ENCODE results near the gene NFKB1. TPM values are rescaled to one million over a fixed set of nuclear protein-coding genes. Genes with fewer than 3 reads are reported as not detected.

Gene NFKB1
- total and polyA plus RNA-seq, 10 of the 15 experiments (the other 5 are each of a cell fraction or from before 2014, with no cell fraction given), result 8.7 to 110 (median 57.3) TPM

GRCh38 chr4:102575369-102576129 lies 74.4 kb downstream of the NFKB1 start:
- in situ Hi-C loops (cut with MboI), result no loop called here

GRCh38 chr4:102578270-102578669 lies 77.1 kb downstream of the NFKB1 start:
- DNase-seq (ENCODE audit: low read depth, low spot score) (no peak), ATAC-seq (no peak), FAIRE-seq (no peak)
- BruUV-seq (replicated peaks), result no TSS peak
- CTCF ChIA-PET, result interaction anchor here (0.7 to 2.5 kb wide), 11 partner anchors 10 to 130 kb away, joined by 3 to 12 read pairs (median 4); partner anchors contain the start of gene NFKB1
- peaks cover 5% of the 10 kb centered on the region for H3K4me1 ChIP-seq (ENCODE audit: control insufficient read depth, insufficient read depth, low read length)
- peaks cover 8% of the 10 kb centered on the region for H3K79me2 ChIP-seq (ENCODE audit: control insufficient read depth, insufficient read depth, low read length)
- intact Hi-C loops (cut with micrococcal nuclease; ENCODE audit: unreplicated experiment), result loop anchor here (10.0 kb wide), 1 partner anchor 253 kb away; no protein-coding TSS in a partner anchor
- H3K9ac ChIP-seq (ENCODE audit: control insufficient read depth, insufficient read depth, low read length), result no peak overlapping the region
- no peak overlapping the region for H3K4me2 ChIP-seq (ENCODE audit: control insufficient read depth, insufficient read depth)
- H4K20me1 ChIP-seq (ENCODE audit: control insufficient read depth, insufficient read depth), result no peaks in the 10 kb centered on the region
- RAD21 ChIA-PET (ENCODE audit: unreplicated experiment), result interaction anchor here (0.7 to 2.2 kb wide), 5 partner anchors 10 to 35 kb away, joined by 3 to 7 read pairs (median 4); no protein-coding TSS in a partner anchor
- no peak overlapping the region for H3K4me3 ChIP-seq
- no peaks in the 10 kb centered on the region for H3K27me3 ChIP-seq (replicated peaks in 1 of 2; ENCODE audit: control insufficient read depth in 2 of 2, insufficient read depth in 2 of 2, low read length in 1 of 2)
- H2AFZ ChIP-seq (ENCODE audit: control insufficient read depth, low read depth, low read length), result no peak overlapping the region
- H3K36me3 ChIP-seq (ENCODE audit: control insufficient read depth in 2 of 2, insufficient read depth in 2 of 2, low read length in 1 of 2), result peaks cover 8 to 17% of the 10 kb centered on the region in 2 experiments
- no peak overlapping the region for H3K27ac ChIP-seq (ENCODE audit: control insufficient read depth, insufficient read depth)
- POLR2A ChIA-PET, result interaction anchor here (0.5 to 1.9 kb wide), 3 partner anchors 13 to 42 kb away, joined by 3 to 7 read pairs (median 3); no protein-coding TSS in a partner anchor
- 98% methylated on average over 3 of the region's 3 CpGs for WGBS (ENCODE audit: insufficient coverage, insufficient replicate concordance, low lambda C conversion rate, missing lambda C conversion rate)
- SMC1A ChIA-PET (ENCODE audit: uncharacterized antibody, unreplicated experiment), result interaction anchor here (0.9 to 4.3 kb wide), 10 partner anchors 9 to 76 kb away, joined by 3 to 37 read pairs (median 6); no protein-coding TSS in a partner anchor
- no peaks in the 10 kb centered on the region for H3K9me3 ChIP-seq (replicated peaks; ENCODE audit: control insufficient read depth, insufficient read depth, low read length)
- in situ Hi-C loops (cut with MboI), result no loop called here
- no peak for TF ChIP-seq PML (IDR thresholded peaks at IDR 0.05; ENCODE audit: low read length)
- TF ChIP-seq ZNF384 (IDR thresholded peaks at IDR 0.05; ENCODE audit: borderline replicate concordance, low read depth, low read length), result no peak
- no peak for TF ChIP-seq NBN (IDR thresholded peaks at IDR 0.05)
- no peak for TF ChIP-seq CREM (IDR thresholded peaks at IDR 0.05; ENCODE audit: low read depth)
- no peak for TF ChIP-seq E2F4 (IDR thresholded peaks at IDR 0.05; ENCODE audit: low read depth, low read length)
- no peak for TF ChIP-seq CUX1 (IDR thresholded peaks at IDR 0.05; ENCODE audit: insufficient replicate concordance, low read depth, low read length)
- TF ChIP-seq NFIC (IDR thresholded peaks at IDR 0.05; ENCODE audit: low read depth, low read length), result no peak

More at GRCh38 chr4:102575369-102576129, 74.4 kb downstream of the NFKB1 start:
- Histone ChIP-seq H4K20me1 (ENCODE audit: control insufficient read depth, insufficient read depth) (no peaks in the 10 kb centered on the region), H3K27ac (ENCODE audit: control insufficient read depth, insufficient read depth) (no peak overlapping the region), H3K9me3 (replicated peaks; ENCODE audit: control insufficient read depth, insufficient read depth, low read length) (no peaks in the 10 kb centered on the region; the same call in 2 of the 3 replicates), H3K9ac (ENCODE audit: control insufficient read depth, insufficient read depth, low read length) (no peak overlapping the region), H2AFZ (ENCODE audit: control insufficient read depth, low read depth, low read length) (no peak overlapping the region), H3K4me2 (ENCODE audit: control insufficient read depth, insufficient read depth) (no peak overlapping the region), H3K4me3 (no peak overlapping the region), H3K27me3 (replicated peaks in 1 of 2; ENCODE audit: control insufficient read depth in 2 of 2, insufficient read depth in 2 of 2, low read length in 1 of 2) (no peaks in the 10 kb centered on the region), H3K4me1 (ENCODE audit: control insufficient read depth, insufficient read depth, low read length) (peaks cover 5% of the 10 kb centered on the region), H3K79me2 (ENCODE audit: control insufficient read depth, insufficient read depth, low read length) (peaks cover 10% of the 10 kb centered on the region), H3K36me3 (ENCODE audit: control insufficient read depth in 2 of 2, insufficient read depth in 2 of 2, low read length in 1 of 2) (peaks cover 6 to 13% of the 10 kb centered on the region in 2 experiments)
- FAIRE-seq (no peak), DNase-seq (ENCODE audit: low read depth, low spot score) (no peak), ATAC-seq (no peak)
- 91% methylated on average over 6 of the region's 6 CpGs for WGBS (ENCODE audit: insufficient coverage, insufficient replicate concordance, low lambda C conversion rate, missing lambda C conversion rate)
- POLR2A ChIA-PET, result interaction anchor here (3.0 kb wide), 1 partner anchor 10 kb away, joined by 16 read pairs; no protein-coding TSS in a partner anchor
- RAD21 ChIA-PET (ENCODE audit: unreplicated experiment), result no interaction called here
- TF ChIP-seq RUNX3 (IDR thresholded peaks at IDR 0.05; ENCODE audit: low read length), result peak; percentile 28; the same call in 1 of the 2 replicates
- no peak for TF ChIP-seq SMC3 (IDR thresholded peaks at IDR 0.05; ENCODE audit: borderline replicate concordance, low read length)
- BruUV-seq (replicated peaks), result no TSS peak
- intact Hi-C loops (cut with micrococcal nuclease; ENCODE audit: unreplicated experiment), result loop anchor here (10.0 kb wide), 1 partner anchor 251 kb away; no protein-coding TSS in a partner anchor
- SMC1A ChIA-PET (ENCODE audit: uncharacterized antibody, unreplicated experiment), result interaction anchor here (0.7 to 1.3 kb wide), 7 partner anchors 10 to 142 kb away, joined by 3 read pairs; no protein-coding TSS in a partner anchor
- CTCF ChIA-PET, result interaction anchor here (1.0 to 1.6 kb wide), 3 partner anchors 11 to 29 kb away, joined by 3 to 4 read pairs (median 4); no protein-coding TSS in a partner anchor
